ENCODE data around the gene HCST.
"Not testable (repeated sequence)": the region's sequence is repeated elsewhere in the genome, so short reads cannot be mapped to it uniquely, and the experiment has no call there.

The HCST gene

DNA sequence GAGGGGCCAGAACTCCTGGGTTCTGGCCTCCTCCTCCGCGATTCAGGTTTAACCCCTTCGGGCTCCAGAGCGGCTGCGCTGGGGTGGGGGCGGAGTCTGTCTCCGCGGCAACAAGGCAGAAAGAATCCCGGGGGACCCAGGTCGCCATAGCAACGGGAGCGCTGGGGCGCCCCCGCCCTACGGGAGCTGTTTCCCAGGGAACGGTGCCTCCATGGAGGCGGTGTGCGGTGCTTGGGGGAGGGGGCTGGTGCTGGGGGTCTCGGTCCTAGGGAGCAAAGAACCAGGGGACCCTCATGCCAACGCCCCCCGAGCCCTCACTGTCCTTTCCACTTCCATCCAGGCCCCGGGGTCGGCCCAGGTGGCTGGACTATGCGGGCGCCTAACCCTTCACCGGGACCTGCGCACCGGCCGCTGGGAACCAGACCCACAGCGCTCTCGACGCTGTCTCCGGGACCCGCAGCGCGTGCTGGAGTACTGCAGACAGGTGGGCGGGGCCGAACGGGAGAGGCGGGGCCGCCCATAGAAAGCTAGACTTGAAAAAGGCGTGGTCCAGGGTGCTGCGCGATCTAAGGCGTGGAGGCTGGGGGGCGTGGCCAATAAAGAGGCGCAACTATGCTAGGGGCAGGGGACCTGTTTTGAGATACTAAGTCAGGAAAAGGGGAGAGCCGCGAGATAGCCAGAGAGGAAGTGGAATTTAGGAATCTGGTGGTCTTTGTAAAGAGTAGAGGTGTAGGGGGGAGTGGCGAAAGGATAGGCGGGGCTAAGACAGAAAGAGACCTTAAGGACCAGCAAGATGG is 32.8 kb upstream of the HCST start:
- Mint-ChIP-seq H3K9me3 (no peaks in the 10 kb centered on the region), H3K4me3 (peak overlapping the region; percentile 64 to 80), H3K36me3 (ENCODE audit: insufficient read depth) (peaks cover 3% of the 10 kb centered on the region), H3K27ac (peak overlapping the region in 1 of 2 donors; percentile 9), H3K27me3 (peaks cover 48 to 89% of the 10 kb centered on the region in 2 donors), H3K4me1 (ENCODE audit: low read depth in 2 of 2) (peaks cover 14% of the 10 kb centered on the region in 2 donors)
- DNase-seq (peak; percentile 67 to 73 (median 67)), ATAC-seq (replicated peaks) (peak; percentile 89)

DNA sequence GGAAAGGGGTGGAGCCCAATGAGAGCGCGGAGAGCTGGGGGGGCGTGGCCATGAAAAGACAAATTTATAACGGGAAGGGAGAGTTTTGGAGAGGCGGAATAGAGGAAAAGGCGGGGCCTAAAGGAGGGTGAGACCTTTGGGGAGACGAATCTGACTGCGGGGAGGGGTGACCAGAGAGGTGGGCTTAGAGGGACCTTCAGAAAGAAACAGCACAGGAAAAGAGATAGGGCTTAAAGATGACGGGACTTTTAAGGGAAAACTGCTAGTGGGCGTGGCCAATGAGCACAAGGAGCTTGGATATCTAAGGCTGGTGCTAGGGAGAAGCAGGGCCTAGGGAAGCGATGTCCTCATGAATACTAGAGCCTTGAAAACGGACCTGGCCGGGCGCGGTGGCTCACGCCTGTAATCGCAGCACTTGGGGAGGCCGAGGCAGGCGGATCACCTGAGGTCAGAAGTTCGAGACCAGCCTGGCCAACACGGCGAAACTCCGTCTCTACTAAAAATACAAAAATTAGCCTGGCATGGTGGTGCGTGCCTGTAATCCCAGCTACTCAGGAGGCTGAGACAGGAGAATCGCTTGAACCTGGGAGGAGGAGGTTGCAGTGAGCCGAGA is 32.1 kb upstream of the HCST start:
- Mint-ChIP-seq H3K27me3 (peaks cover 46 to 87% of the 10 kb centered on the region in 2 donors), H3K4me3 (peak overlapping the region; percentile 64 to 80), H3K4me1 (ENCODE audit: low read depth in 2 of 2) (peaks cover 14% of the 10 kb centered on the region in 2 donors), H3K27ac (peak overlapping the region in 1 of 2 donors; percentile 9)
- not testable (repeated sequence) for H3K9me3 Mint-ChIP-seq; H3K36me3 Mint-ChIP-seq (ENCODE audit: insufficient read depth); DNase-seq; ATAC-seq (replicated peaks)

DNA sequence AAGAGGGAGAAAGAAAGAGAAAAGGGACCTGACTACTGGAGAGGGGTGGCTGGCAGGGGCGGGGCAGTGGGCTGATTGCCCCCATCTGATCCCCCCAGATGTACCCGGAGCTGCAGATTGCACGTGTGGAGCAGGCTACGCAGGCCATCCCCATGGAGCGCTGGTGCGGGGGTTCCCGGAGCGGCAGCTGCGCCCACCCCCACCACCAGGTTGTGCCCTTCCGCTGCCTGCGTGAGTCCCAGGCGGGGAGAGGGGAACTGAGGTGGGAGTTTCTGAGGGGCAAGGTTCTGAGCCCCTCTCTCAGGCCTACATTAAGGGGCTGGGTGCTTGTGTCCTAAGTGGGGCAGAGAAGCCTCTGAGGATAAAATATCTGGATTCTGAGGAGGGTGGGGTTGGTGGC is 31.5 kb upstream of the HCST start:
- Mint-ChIP-seq H3K36me3 (ENCODE audit: insufficient read depth) (peaks cover 3% of the 10 kb centered on the region), H3K4me1 (ENCODE audit: low read depth in 2 of 2) (peaks cover 14% of the 10 kb centered on the region in 2 donors), H3K27ac (no peak overlapping the region), H3K9me3 (no peaks in the 10 kb centered on the region), H3K4me3 (no peak overlapping the region), H3K27me3 (peaks cover 46 to 84% of the 10 kb centered on the region in 2 donors)
- DNase-seq (no peak), ATAC-seq (replicated peaks) (no peak)

DNA sequence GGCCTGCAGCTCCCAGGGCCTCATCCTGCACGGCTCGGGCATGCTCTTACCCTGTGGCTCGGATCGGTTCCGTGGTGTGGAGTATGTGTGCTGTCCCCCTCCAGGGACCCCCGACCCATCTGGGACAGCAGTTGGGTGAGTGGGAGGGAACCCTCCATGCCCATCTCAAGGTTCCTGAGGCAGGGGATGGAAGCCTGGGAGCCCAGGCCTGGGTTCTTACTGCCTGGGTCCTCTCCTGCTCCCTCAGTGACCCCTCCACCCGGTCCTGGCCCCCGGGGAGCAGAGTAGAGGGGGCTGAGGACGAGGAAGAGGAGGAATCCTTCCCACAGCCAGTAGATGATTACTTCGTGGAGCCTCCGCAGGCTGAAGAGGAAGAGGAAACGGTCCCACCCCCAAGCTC is 30.7 kb upstream of the HCST start:
- ATAC-seq (replicated peaks) = no peak
- Mint-ChIP-seq H3K27me3 (peaks cover 40 to 84% of the 10 kb centered on the region in 2 donors), H3K9me3 (no peaks in the 10 kb centered on the region), H3K4me3 (no peak overlapping the region), H3K27ac (no peak overlapping the region), H3K36me3 (ENCODE audit: insufficient read depth) (peaks cover 3% of the 10 kb centered on the region), H3K4me1 (ENCODE audit: low read depth in 2 of 2) (peaks cover 14% of the 10 kb centered on the region in 2 donors)
- no peak for DNase-seq

DNA sequence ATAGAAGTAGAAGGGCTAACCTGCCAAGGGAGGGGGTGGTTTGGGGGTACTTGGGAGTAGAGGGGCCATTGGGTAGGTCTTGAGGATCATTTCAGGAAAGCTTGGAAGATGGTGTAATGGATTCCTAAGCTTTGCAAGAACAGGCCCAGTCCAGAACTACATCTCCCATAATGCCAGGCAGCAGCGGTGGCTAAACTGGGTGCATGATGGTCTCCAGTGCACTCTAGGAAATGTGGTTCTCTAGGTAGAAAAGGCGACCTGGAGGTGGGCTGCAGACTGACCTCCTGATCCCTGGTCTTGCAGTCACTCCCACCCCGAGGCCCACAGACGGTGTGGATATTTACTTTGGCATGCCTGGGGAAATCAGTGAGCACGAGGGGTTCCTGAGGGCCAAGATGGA is 30.1 kb upstream of the HCST start:
- H3K4me1 Mint-ChIP-seq (ENCODE audit: low read depth in 2 of 2) = peaks cover 14% of the 10 kb centered on the region in 2 donors
- no peak for ATAC-seq (replicated peaks)
- no peaks in the 10 kb centered on the region for H3K9me3 Mint-ChIP-seq
- peaks cover 38 to 83% of the 10 kb centered on the region in 2 donors for H3K27me3 Mint-ChIP-seq
- DNase-seq = no peak
- no peak overlapping the region for H3K27ac Mint-ChIP-seq
- H3K36me3 Mint-ChIP-seq (ENCODE audit: insufficient read depth) = peaks cover 3% of the 10 kb centered on the region
- no peak overlapping the region for H3K4me3 Mint-ChIP-seq

DNA sequence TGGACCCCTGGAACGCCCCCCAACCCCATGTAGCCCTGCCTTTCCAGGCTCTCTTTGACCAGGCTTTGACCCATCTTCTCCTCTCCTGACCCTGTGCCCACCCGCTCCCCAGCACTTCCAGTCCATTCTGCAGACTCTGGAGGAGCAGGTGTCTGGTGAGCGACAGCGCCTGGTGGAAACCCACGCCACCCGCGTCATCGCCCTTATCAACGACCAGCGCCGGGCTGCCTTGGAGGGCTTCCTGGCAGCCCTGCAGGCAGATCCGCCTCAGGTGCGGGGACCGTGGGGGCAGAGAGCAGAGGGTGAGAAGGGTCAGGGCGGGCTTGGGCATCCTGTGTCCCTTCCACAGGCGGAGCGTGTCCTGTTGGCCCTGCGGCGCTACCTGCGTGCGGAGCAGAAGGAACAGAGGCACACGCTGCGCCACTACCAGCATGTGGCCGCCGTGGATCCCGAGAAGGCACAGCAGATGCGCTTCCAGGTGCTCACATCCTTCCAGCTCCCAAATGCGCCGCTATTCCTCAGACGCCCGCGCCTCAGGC is 27.9 kb upstream of the HCST start:
- ATAC-seq (replicated peaks) = no peak

DNA sequence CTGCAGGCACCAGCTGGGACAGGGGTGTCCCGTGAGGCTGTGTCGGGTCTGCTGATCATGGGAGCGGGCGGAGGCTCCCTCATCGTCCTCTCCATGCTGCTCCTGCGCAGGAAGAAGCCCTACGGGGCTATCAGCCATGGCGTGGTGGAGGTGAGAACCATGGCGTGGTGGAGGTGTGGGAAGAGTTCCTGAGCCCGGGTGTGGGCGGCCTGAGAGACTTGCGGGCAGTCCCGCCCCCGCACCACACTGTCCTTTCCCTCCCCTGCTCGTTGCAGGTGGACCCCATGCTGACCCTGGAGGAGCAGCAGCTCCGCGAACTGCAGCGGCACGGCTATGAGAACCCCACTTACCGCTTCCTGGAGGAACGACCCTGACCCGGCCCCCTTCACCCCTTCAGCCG is 23.3 kb upstream of the HCST start:
- H3K27ac Mint-ChIP-seq = no peak overlapping the region
- H3K9me3 Mint-ChIP-seq = no peaks in the 10 kb centered on the region
- peaks cover 9 to 11% of the 10 kb centered on the region in 2 donors for H3K4me1 Mint-ChIP-seq (ENCODE audit: low read depth in 2 of 2)
- DNase-seq (no peak), ATAC-seq (replicated peaks) (no peak)
- no peaks in the 10 kb centered on the region for H3K36me3 Mint-ChIP-seq (ENCODE audit: insufficient read depth)
- H3K27me3 Mint-ChIP-seq = peaks cover 31 to 60% of the 10 kb centered on the region in 2 donors
- no peak overlapping the region for H3K4me3 Mint-ChIP-seq

More for the DNA sequence above, 27.9 kb upstream of the HCST start:
- H3K4me3 Mint-ChIP-seq = no peak overlapping the region
- no peak for DNase-seq
- peaks cover 48 to 88% of the 10 kb centered on the region in 2 donors for H3K27me3 Mint-ChIP-seq
- H3K4me1 Mint-ChIP-seq (ENCODE audit: low read depth in 2 of 2) = peaks cover 9% of the 10 kb centered on the region in 2 donors
- H3K9me3 Mint-ChIP-seq = no peaks in the 10 kb centered on the region
- H3K27ac Mint-ChIP-seq = no peak overlapping the region
- H3K36me3 Mint-ChIP-seq (ENCODE audit: insufficient read depth) = peaks cover 3% of the 10 kb centered on the region

DNA sequence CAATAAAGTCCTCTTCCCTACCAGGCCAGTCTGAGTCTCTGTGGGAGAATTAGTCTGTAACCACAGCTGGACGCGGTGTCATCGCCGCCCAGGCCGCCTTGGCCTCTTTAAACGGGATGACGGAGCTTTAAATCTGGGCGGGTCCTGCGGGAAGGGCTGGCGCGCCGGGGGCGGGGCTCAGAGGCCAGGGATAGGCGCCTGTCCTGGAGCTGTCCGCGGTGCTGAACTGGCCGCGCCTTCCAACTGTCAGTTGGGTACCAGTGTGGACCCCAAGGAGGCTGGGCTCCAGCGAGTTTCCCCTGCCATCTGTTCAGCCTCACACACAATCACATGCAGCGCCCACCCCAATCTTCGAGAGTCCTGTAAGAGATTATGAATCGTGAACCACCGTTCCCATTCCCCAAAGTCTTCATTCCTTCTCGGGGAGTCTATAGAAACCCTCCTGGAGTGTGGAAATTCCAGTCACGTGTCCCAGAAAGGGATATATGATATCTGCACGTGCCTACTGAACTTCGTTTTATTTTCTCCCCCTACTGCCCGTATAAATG is 22.5 kb upstream of the HCST start:
- no peaks in the 10 kb centered on the region for H3K36me3 Mint-ChIP-seq (ENCODE audit: insufficient read depth)
- no peaks in the 10 kb centered on the region for H3K9me3 Mint-ChIP-seq
- H3K4me3 Mint-ChIP-seq = peak overlapping the region in 1 of 2 donors; percentile 25
- peaks cover 29 to 52% of the 10 kb centered on the region in 2 donors for H3K27me3 Mint-ChIP-seq
- DNase-seq (peak; percentile 62 to 71 (median 64)), ATAC-seq (replicated peaks) (peak; percentile 78)
- H3K27ac Mint-ChIP-seq = peak overlapping the region in 1 of 2 donors; percentile 75
- H3K4me1 Mint-ChIP-seq (ENCODE audit: low read depth in 2 of 2) = peaks cover 9 to 11% of the 10 kb centered on the region in 2 donors

DNA sequence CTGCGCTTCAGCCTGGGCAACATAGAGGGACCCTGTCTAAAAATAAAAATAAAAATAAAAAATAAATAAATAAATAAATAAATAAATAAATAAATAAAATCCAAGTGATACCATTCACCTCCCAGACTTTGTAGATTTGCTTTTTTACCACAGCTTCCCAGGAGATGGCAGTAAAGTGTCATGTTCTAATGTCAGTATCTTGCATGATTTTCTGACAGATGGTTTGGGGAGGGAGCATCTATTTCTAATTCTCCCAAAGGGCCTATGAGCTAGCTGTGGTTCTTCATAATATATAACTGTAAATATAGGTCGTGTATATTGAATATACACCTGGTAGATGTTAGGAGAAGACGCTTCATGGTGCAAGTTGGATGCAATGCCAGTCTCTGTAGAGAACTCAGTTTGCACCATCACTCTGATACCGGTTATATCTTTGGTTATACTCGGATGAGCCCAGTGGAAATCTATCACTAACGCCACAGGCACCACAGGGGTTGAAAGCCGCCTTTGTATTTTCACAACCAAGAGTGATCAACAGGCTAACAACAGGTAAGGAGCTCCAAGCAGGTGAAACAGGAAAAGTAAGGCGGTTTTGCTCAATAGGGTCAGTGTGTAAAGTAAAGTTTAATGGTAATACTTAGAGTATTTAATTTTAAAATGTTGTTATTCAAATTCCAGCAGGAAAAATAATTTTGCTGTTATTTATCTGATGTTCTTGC is 20.1 kb upstream of the HCST start:
- peaks cover 9 to 13% of the 10 kb centered on the region in 2 donors for H3K4me1 Mint-ChIP-seq (ENCODE audit: low read depth in 2 of 2)
- ATAC-seq (replicated peaks) (peak; percentile 74), DNase-seq (peak; percentile 56 to 65 (median 58))
- H3K9me3 Mint-ChIP-seq = no peaks in the 10 kb centered on the region
- H3K4me3 Mint-ChIP-seq = no peak overlapping the region
- H3K27ac Mint-ChIP-seq = no peak overlapping the region
- peaks cover 12% of the 10 kb centered on the region for H3K36me3 Mint-ChIP-seq (ENCODE audit: insufficient read depth)
- peaks cover 25 to 34% of the 10 kb centered on the region in 2 donors for H3K27me3 Mint-ChIP-seq

DNA sequence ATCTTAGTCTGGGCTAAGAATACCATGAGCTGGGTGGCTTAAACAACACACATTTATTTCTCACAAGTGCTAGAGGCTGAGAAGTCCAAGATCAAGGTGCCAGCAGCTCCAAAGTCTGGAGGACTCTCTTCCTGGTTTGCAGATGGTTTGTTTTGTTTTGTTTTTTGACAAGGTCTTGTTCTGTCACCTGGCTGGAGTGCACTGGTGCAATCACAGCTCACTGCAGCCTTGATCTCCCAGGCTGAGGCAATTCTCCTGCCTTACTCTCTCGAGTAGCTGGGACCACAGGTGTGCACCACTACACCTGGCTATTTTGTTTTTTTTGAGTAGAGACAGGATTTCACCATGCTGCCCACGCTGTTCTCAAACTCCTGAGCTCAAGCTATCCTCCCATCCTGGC is 18.4 kb upstream of the HCST start:
- peaks cover 10 to 17% of the 10 kb centered on the region in 2 donors for H3K27me3 Mint-ChIP-seq
- no peak for ATAC-seq (replicated peaks)

DNA sequence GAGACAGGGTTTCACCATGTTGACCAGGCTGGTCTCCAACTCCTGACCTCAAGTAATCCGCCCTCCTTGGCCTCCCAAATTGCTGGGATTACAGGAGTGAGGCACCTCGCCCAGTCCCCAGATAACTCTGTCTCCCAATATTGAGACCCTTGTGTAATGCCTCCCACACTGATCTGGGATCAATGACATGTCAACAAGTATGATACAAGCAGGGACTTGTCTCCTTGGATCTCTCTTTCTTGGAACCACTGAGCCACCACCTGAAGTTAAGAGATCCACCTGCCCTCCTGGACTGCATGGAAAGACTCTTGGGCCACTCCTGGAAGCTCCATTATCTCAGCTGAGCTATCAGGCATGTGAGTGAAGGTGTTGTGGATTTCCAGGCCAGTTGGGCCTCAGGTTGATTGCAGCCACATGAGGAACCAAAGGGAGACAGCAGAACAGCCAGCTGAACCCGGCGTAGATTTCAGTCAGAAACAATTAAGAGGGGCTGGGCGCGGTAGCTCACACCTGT is 17.0 kb upstream of the HCST start:
- Mint-ChIP-seq H3K36me3 (ENCODE audit: insufficient read depth) (peaks cover 43% of the 10 kb centered on the region), H3K4me3 (no peak overlapping the region), H3K9me3 (no peaks in the 10 kb centered on the region), H3K27me3 (peaks cover under 1 to 3% of the 10 kb centered on the region in 2 donors), H3K4me1 (ENCODE audit: low read depth in 2 of 2) (peaks cover 3 to 7% of the 10 kb centered on the region in 2 donors), H3K27ac (peak overlapping the region; percentile 67 to 68)
- DNase-seq (no peak), ATAC-seq (replicated peaks) (no peak)

More for the DNA sequence above, 18.4 kb upstream of the HCST start:
- H3K36me3 Mint-ChIP-seq (ENCODE audit: insufficient read depth) = peaks cover 29% of the 10 kb centered on the region
- no peaks in the 10 kb centered on the region for H3K9me3 Mint-ChIP-seq
- peak overlapping the region in 1 of 2 donors; percentile 46 for H3K27ac Mint-ChIP-seq
- no peak overlapping the region for H3K4me3 Mint-ChIP-seq
- peaks cover 9 to 13% of the 10 kb centered on the region in 2 donors for H3K4me1 Mint-ChIP-seq (ENCODE audit: low read depth in 2 of 2)
- no peak for DNase-seq

DNA sequence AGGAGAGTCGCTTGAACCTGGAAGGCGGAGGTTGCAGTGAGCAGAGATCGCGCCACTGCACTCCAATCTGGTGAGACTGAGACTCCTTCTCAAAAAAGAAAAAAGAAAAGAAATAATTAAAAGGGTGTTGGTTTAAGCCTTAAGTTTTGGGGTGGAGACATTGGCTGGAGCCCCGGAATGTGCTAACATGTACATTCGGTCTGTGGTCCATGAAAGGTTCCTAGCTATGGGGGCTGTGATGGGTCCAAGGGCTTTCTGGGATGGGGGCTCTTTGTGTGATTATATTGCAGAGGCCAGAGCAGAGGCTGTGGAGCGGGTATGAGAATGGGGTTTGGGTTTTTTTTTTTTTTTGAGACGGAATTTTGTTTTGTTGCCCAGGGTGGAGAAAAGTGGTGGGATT is 16.4 kb upstream of the HCST start:
- peaks cover 3 to 8% of the 10 kb centered on the region in 2 donors for H3K4me1 Mint-ChIP-seq (ENCODE audit: low read depth in 2 of 2)
- peaks cover 49% of the 10 kb centered on the region for H3K36me3 Mint-ChIP-seq (ENCODE audit: insufficient read depth)
- H3K27ac Mint-ChIP-seq = peak overlapping the region; percentile 67 to 68
- DNase-seq (no peak), ATAC-seq (replicated peaks) (no peak)
- no peaks in the 10 kb centered on the region for H3K27me3 Mint-ChIP-seq
- no peak overlapping the region for H3K4me3 Mint-ChIP-seq
- no peaks in the 10 kb centered on the region for H3K9me3 Mint-ChIP-seq

DNA sequence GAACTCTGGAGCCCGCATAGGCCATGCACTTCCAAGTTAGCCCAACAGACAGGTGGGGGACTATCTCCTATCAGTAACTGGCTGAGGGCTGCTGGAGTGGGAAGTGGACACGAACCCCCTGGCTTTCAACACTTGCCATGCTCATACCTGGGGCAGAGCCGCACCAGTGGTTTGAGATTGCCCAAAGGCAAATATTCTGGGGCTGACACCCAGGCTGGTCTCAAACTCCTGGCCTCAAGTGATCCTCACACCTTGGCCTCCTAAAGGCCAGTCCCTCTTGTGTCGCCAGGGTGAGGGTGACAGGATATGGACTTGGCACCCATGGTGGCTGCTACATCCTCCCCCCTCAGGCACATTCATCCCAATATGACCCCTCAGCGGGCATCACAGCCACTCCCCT is 15.1 kb upstream of the HCST start:
- no peaks in the 10 kb centered on the region for H3K27me3 Mint-ChIP-seq
- DNase-seq = no peak
- ATAC-seq (replicated peaks) = no peak
- peaks cover 58% of the 10 kb centered on the region for H3K36me3 Mint-ChIP-seq (ENCODE audit: insufficient read depth)
- H3K4me1 Mint-ChIP-seq (ENCODE audit: low read depth in 2 of 2) = peaks cover 2 to 8% of the 10 kb centered on the region in 2 donors
- no peak overlapping the region for H3K4me3 Mint-ChIP-seq
- no peaks in the 10 kb centered on the region for H3K9me3 Mint-ChIP-seq
- peak overlapping the region; percentile 6 to 67 for H3K27ac Mint-ChIP-seq

All from effector memory CD8-positive, alpha-beta T cell (primary cell).